ENCODE data around the gene SLC25A47. TPM values are rescaled to one million over a fixed set of nuclear protein-coding genes. Genes with fewer than 3 reads are reported as not detected.

SLC25A47 gene
- total and polyA plus RNA-seq, 7 donors: 0.22 TPM; not detected in 6

GRCh38 chr14:100374876-100375265 is 51.7 kb downstream of the SLC25A47 start:
- Histone ChIP-seq H3K27ac (peak overlapping the region; percentile 86 to 94 (median 90)), H3K4me3 (peak overlapping the region; percentile 63 to 77 (median 68)), H3K36me3 (no peaks in the 10 kb centered on the region), H3K4me1 (peaks cover 0 to 34% (median 25%) of the 10 kb centered on the region in 4 donors), H3K27me3 (no peaks in the 10 kb centered on the region), H3K9me3 (no peaks in the 10 kb centered on the region)
- no peak for DNase-seq
- intact Hi-C loops (cut with DNase I): loop anchor here (5.0 to 10.0 kb wide), 4 partner anchors 88 to 980 kb away; no protein-coding TSS in a partner anchor
- 62 to 73% methylated on average over 8 of the region's 8 CpGs for WGBS, 2 donors
- TF ChIP-seq, protein P1, sequence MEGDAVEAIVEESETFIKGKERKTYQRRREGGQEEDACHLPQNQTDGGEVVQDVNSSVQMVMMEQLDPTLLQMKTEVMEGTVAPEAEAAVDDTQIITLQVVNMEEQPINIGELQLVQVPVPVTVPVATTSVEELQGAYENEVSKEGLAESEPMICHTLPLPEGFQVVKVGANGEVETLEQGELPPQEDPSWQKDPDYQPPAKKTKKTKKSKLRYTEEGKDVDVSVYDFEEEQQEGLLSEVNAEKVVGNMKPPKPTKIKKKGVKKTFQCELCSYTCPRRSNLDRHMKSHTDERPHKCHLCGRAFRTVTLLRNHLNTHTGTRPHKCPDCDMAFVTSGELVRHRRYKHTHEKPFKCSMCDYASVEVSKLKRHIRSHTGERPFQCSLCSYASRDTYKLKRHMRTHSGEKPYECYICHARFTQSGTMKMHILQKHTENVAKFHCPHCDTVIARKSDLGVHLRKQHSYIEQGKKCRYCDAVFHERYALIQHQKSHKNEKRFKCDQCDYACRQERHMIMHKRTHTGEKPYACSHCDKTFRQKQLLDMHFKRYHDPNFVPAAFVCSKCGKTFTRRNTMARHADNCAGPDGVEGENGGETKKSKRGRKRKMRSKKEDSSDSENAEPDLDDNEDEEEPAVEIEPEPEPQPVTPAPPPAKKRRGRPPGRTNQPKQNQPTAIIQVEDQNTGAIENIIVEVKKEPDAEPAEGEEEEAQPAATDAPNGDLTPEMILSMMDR (IDR thresholded peaks at IDR 0.05): no peak
- TF ChIP-seq POLR2AphosphoS5 (IDR thresholded peaks at IDR 0.05): no peak
- TF ChIP-seq EP300 (IDR thresholded peaks at IDR 0.05): no peak
- no peak for TF ChIP-seq POLR2A (IDR thresholded peaks at IDR 0.05)

DNA sequence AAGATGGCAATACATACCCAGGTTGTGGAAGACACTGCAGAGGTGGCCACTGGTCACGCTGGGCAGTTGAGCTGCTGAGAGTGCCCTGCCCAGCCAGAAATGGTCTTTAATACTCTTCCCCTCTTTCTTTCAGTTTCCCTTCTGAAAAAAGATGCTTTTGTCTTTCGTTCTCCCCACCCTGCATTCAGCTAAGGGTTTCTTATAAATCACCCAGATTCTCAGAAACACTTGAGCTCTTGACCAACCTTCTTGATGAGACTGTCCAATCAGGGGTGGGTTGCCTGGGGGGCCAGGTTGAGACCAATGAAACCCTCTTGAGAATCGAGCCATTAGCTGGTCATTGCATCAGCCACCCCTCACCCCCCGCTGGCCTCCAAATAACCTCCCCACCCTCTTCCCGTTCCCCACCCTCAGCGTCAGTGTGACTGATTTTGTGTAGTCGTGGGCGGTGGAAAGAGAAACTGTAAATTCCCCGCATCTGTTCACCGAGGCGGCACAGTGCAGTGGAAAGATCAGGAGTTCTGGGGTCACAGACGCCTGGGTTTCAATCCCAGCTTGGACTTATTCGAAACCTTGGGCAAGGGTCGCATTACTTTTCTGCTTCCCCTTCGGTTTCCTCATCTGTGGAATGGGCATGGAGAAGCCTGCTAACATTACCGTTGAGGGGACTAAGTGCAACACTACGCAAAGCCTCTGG is 52.3 kb downstream of the SLC25A47 start:
- H3K9me3 ChIP-seq: no peaks in the 10 kb centered on the region
- peak; percentile 87 for DNase-seq
- H3K4me3 ChIP-seq: peak overlapping the region; percentile 63 to 77 (median 68)
- WGBS, 2 donors: 1 to 2% methylated on average over 17 of the region's 17 CpGs
- H3K4me1 ChIP-seq: peaks cover 0 to 34% (median 25%) of the 10 kb centered on the region in 4 donors
- peak overlapping the region; percentile 86 to 94 (median 90) for H3K27ac ChIP-seq
- TF ChIP-seq EP300 (IDR thresholded peaks at IDR 0.05) (no peak), POLR2AphosphoS5 (IDR thresholded peaks at IDR 0.05) (peak in 1 of 4 donors; percentile 55), POLR2A (IDR thresholded peaks at IDR 0.05) (no peak)
- no peaks in the 10 kb centered on the region for H3K36me3 ChIP-seq
- no peaks in the 10 kb centered on the region for H3K27me3 ChIP-seq
- intact Hi-C loops (cut with DNase I): loop anchor here (5.0 to 10.0 kb wide), 4 partner anchors 88 to 979 kb away; no protein-coding TSS in a partner anchor

DNA sequence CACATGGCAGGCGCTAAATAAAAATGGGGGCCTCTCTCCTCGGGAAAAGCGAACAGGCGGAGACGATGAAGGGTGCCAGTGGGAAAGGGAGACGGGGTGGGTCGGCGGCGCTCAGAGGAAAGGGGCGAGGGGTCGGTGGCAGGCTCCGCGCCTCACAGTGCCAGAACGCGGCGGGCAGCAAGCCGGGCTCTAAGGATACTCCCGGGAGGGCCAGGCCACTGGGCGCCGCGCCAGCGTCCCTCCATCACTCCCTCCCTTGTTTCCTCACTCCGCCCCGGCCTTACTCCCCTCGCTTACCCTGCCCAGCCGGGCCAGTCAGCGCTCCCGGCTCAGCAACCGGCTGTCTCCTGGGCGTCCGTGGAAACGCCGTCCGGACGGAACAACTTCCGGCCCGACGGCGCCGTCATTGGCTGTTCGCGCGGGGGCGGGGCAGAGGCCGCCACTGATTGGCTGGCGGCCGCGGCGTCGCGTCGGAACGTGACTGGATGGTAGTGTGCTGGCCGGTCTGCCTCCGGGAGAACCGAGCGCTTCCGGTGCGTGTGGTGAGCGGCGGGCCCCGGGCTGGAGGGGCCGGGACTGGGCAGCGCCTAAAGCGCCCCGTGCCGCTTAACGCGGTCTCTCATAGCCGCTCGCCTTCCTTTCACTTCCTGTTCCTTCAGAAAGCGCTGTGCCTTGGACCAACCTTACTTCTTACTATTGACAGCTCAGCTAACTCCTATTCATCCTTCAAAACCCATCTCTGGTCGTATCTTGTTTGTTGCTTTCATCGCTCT is 53.0 kb downstream of the SLC25A47 start, which contains the start of gene WDR25:
Gene WDR25, plus strand, starts transcription at position 523 of the 773 bp plus-strand sequence.
- peaks cover 0 to 34% (median 25%) of the 10 kb centered on the region in 4 donors for H3K4me1 ChIP-seq
- DNase-seq: peak; percentile 97
- H3K27me3 ChIP-seq: no peaks in the 10 kb centered on the region
- intact Hi-C loops (cut with DNase I): loop anchor here (2.0 to 10.0 kb wide), 6 partner anchors 69 to 979 kb away; partner anchors contain the start of gene SLC25A29
- peaks cover 0 to 4% (median under 1%) of the 10 kb centered on the region in 4 donors for H3K36me3 ChIP-seq
- peak within 1 kb of the TSS; percentile 63 to 77 (median 68) for H3K4me3 ChIP-seq
- H3K9me3 ChIP-seq: no peaks in the 10 kb centered on the region
- TF ChIP-seq POLR2A (IDR thresholded peaks at IDR 0.05): peak; percentile 52 to 60
- no peak for TF ChIP-seq EP300 (IDR thresholded peaks at IDR 0.05)
- TF ChIP-seq POLR2AphosphoS5 (IDR thresholded peaks at IDR 0.05): peak; percentile 77 to 94 (median 92)
- TF ChIP-seq, protein P1 (IDR thresholded peaks at IDR 0.05): no peak
- H3K27ac ChIP-seq: peak within 1 kb of the TSS; percentile 86 to 94 (median 90)
- 0% methylated on average over 74 of the region's 74 CpGs for WGBS, 2 donors

- TF ChIP-seq POLR2AphosphoS5 (IDR thresholded peaks at IDR 0.05): no peak
- TF ChIP-seq, protein P1 (IDR thresholded peaks at IDR 0.05): peak in 1 of 4 experiments; percentile 17
- H3K27me3 ChIP-seq: no peaks in the 10 kb centered on the region
- intact Hi-C loops (cut with DNase I): loop anchor here (2.0 to 10.0 kb wide), 6 partner anchors 70 to 978 kb away; partner anchors contain the start of gene SLC25A29
- H3K9me3 ChIP-seq: no peaks in the 10 kb centered on the region
- DNase-seq: no peak
- WGBS, 2 donors: 15 to 30% methylated on average over 7 of the region's 7 CpGs
- H3K36me3 ChIP-seq: peaks cover 0 to 10% (median 7%) of the 10 kb centered on the region in 4 donors
- peak overlapping the region; percentile 86 to 94 (median 90) for H3K27ac ChIP-seq
- H3K4me1 ChIP-seq: peaks cover 0 to 34% (median 25%) of the 10 kb centered on the region in 4 donors
- H3K4me3 ChIP-seq: peak overlapping the region; percentile 63 to 77 (median 68)
Observed at GRCh38 chr14:100376751-100377171, 53.6 kb downstream of the SLC25A47 start.

Small RNA genes within 50 kb of the gene (small RNA-seq; reads per million reads assigned to genes)
- gene AL157871.3 (0 reads per million in 3 donors), gene MIR345 (2.3 to 8.2 (median 7.7) reads per million in 3 donors), gene RN7SL523P (0 reads per million in 3 donors)

Other genes starting within 250 kb of the SLC25A47 start
- under 1 TPM; under 0.01 to 0.54 (median 0.39) TPM for gene DEGS2, start 163.7 kb upstream of the SLC25A47 start, total RNA-seq
- 10 to 100 TPM in 1 of 3 donors, 1 to 10 TPM in 2; 2.4 to 11.9 (median 2.8) TPM for gene DEGS2, start 163.7 kb upstream of the SLC25A47 start, polyA plus RNA-seq
- gene YY1, start 84.2 kb upstream of the SLC25A47 start, total RNA-seq: 10 to 100 TPM; 53.9 to 61.5 (median 55.2) TPM
- 10 to 100 TPM; 26.7 to 46.7 (median 40.2) TPM for gene YY1, start 84.2 kb upstream of the SLC25A47 start, polyA plus RNA-seq
- gene SLC25A29, start 16.9 kb upstream of the SLC25A47 start, total RNA-seq: 10 to 100 TPM; 18.5 to 40.4 (median 33.4) TPM
- 10 to 100 TPM in 1 of 3 donors, 1 to 10 TPM in 2; 3.0 to 26.7 (median 3.7) TPM for gene SLC25A29, start 16.9 kb upstream of the SLC25A47 start, polyA plus RNA-seq
- 10 to 100 TPM in 3 of 4 donors, 1 to 10 TPM in 1; 8.7 to 21.0 (median 11.5) TPM for gene WDR25, start 53.1 kb downstream of the SLC25A47 start, total RNA-seq
- 1 to 10 TPM; 6.9 to 9.6 (median 7.3) TPM for gene WDR25, start 53.1 kb downstream of the SLC25A47 start, polyA plus RNA-seq

Measured in sigmoid colon (tissue), 7 donors.